Measurements from ENCODE around the gene MAGT1.
"Not testable (repeated sequence)": the region's sequence is repeated elsewhere in the genome, so short reads cannot be mapped to it uniquely, and the experiment has no call there.

MAGT1 gene

DNA sequence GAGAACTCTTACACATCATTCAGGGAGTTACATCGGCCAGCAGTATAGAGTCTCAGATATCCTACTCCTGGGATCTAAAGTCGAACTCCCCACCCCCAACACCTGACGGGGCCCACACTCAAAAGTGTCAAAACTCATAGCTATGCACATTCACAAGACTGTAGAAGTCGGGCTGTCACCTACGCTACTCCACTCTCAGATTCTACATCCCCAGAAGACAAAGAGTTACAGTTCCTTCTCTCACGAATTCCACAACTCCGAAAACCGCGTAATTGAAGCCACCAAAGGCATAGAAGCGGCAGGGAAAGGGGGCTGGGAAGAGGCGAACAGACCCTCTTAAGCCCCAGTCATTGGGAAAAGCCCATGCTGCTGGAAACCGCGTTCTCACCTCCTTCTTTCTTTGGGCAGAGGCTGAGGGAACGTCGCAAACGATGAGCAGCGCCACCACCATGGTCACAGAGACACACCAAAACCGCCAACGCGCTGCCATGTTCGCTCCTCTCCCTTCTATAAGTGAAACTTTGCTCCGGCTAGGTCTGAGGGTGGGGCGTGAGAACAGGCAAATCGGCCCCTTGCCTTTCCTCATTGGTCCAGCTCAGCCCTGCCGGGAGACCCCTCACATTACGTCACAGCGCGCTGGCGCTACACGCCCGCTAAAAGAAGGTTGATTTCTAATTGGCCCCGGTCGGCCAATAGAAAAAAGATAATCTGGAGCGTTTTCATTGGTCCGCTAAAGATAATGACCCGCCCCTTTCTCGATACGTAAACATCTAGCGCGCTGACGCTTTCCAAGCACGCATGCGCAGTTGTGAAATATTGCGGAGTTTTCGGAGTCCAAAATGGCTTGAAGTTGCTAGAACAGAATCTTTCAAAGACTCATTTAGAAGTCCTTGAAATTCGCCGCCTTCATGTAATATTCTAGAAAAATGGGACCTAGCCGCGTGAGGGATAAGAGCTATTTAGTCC is at the start of gene MAGT1:
Gene MAGT1 (minus strand): TSS at position 515 of the 966 bp plus-strand sequence. CDS start 25 bp downstream, at position 490.
- in situ Hi-C loops (cut with MboI; ENCODE audit: low sequenced_read_pairs) = no loop called here

DNA sequence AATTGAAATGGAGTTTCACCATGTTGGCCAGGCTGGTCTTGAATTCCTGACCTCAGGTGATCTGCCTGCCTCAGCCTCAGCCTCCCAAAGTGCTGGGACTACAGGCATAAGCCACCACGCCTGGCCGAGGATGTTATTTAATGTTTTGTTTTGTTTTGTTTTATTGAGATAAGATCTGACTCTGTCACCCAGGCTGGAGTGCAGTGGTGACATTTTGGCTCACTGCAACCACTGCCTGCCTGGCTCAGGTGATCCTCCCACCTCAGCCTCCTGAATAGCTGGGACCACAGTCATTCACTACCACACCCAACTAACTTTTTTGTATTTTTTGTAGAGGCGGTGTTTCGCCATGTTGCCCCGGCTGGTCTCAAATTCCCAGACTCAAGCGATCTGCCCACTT is 49.8 kb upstream of the MAGT1 start:
- in situ Hi-C loops (cut with MboI; ENCODE audit: low sequenced_read_pairs) = not testable (repeated sequence)

DNA sequence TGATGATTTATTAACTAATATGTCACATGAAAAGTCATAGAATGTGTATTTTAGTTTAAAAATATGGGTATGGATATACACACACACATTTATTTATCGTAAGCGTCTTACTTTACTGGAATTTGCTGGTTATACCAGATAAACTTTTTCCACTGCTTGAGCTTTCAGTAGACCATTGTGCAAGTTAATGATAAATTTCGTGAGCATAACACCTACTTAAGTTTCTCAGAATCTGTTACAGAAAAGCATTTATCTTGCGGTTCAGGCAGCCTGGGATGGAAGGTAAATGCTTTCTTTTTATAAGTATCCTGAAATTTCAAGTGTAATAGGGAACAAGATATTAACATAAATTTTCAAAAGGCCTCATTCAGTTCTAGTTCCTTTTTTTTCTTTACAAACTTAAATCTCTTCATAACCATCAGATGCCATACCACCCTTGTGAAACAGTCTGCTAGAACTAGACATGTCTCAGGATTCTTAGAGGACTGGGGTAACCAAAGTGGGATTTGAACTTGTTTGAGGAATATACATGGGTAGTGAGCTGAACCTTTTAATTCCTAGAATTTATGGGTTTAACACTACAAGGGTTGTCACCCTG is 42.9 kb upstream of the MAGT1 start:
- in situ Hi-C loops (cut with MboI; ENCODE audit: low sequenced_read_pairs) = no loop called here

DNA sequence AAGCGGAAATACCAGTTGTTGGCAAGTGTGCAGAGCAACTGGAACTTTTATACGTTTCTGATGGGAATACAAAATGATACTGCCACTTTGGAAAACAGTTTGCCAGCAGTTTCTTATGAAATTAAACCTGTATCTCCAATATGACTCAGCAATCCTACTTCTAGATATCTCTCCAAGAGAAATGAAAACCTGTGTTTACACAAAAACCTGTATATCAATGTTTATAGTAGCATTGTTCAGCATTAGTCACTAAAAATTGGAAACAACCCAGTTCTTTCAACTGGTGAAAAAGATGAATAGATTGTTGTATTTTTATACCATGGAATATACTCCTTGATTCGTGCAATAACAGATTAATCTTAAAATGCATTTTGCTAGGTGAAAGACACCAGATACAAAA is 42.1 kb upstream of the MAGT1 start:
- in situ Hi-C loops (cut with MboI; ENCODE audit: low sequenced_read_pairs) = no loop called here

DNA sequence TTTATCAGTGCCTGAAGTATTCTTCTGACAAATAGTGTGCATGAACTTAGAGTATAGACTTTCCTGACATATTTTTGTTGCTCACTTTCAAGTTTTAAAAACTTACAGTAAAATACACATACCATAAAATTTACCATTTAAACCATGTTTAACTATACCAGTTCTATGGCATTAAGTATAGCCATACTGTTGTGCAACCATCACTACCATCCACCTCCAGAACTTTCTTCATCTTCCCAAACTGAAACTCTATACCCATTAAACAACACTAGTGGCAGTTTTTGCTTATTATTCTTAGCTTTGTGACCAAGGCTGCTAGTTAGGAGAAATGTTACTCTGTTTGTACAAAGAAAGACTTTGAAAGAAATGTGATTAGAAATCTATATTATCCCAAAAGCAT is 41.1 kb upstream of the MAGT1 start:
- in situ Hi-C loops (cut with MboI; ENCODE audit: low sequenced_read_pairs) = no loop called here

DNA sequence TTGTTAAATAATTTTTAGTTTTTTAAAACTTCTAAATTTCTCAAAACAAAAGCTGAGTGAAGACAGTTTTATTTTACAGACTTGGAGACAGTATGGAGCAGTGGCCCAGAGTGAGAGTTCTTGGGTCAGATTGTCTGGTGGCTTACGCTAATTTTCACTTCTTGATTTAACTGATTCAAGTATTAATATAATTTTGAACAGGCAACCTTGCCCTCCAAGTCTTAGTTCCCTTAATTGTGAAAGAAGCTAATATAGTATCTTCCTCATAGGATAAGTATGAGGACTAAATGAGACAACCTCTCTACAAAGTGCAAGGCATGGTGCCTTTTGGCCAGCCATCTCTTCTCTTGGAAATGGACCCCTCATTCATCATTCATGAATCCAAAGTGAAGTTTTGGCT is 40.7 kb upstream of the MAGT1 start:
- in situ Hi-C loops (cut with MboI; ENCODE audit: low sequenced_read_pairs) = no loop called here

DNA sequence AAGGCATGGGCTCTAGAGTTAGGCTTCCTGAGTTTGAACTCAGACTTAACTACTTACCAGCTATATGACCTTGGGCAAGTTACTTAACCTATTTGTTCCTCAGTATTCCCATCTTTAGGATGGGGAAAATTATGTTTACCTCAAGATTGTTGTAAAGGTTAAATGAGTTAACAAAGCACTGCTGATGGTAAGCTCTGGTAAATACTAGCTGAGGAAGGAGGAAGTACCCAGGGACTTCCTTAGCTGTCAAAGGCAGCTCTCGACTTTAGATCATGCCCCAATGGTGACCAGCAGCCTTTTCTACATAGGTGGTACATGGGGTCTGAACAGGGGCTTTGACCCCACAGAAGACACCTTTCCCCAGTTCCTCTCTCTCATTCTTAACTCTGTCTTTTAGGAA is 35.3 kb upstream of the MAGT1 start:
- in situ Hi-C loops (cut with MboI; ENCODE audit: low sequenced_read_pairs) = no loop called here

DNA sequence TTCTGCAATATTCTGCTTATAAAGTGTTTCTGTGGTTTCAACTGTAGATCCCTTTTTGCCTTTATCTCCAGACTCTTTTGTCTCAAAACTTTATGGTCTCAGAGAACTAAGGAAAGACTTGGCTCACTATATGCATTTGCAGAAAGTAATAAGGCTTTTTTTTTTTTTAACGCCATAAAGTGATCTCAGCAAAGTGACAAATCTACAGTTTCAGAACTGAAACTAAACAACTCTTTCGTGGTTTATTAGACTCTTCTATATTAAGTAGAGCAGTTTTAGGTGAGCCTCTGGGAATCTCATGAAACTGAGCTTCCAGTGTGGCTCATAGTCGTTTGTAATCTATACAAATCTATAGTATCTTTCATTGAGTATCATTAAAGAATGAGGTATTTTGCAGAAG is 30.5 kb upstream of the MAGT1 start:
- in situ Hi-C loops (cut with MboI; ENCODE audit: low sequenced_read_pairs) = no loop called here

DNA sequence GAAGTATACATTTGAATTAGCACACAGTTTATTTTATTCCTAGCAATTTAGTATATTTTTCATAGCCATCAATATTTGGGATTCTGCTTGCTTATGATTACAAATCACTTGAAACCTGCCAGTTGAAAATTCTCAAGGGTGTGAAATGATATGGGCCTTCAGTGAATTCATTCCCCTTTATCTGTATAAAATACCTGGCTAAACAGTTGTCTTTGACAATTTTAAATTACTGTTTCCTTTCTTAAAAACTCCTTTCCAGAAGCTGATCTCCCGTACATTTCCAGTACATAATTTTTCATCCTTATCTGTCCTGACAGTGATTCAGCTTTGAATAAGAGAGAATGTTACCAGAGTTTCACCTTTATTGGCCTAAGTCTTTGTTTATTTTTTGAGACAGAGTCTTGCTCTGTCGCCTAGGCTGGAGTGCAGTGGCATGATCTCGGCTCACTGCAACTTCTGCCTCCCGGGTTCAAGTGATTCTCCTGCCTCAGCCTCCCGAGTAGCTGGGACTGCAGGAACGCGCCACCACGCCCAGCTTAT is 29.2 kb upstream of the MAGT1 start:
- in situ Hi-C loops (cut with MboI; ENCODE audit: low sequenced_read_pairs) = no loop called here

DNA sequence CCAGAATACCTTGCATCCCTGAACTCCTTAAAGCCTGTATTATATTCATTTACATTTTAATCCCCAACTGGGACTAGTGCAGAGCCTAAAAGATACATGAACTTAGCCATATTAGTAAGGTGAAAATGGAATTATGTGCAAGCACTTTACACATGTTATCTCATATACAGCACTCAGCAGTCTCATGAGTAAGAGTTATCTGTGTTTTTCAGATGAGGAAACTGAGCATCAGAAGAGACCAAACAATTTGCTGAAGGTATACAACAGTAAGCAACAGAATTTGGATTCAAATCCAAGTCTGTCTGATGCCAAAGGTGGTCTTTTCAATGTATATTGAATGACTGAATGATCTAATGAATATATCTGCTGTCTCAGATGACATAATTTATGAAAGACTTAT is 27.6 kb upstream of the MAGT1 start:
- in situ Hi-C loops (cut with MboI; ENCODE audit: low sequenced_read_pairs) = no loop called here

DNA sequence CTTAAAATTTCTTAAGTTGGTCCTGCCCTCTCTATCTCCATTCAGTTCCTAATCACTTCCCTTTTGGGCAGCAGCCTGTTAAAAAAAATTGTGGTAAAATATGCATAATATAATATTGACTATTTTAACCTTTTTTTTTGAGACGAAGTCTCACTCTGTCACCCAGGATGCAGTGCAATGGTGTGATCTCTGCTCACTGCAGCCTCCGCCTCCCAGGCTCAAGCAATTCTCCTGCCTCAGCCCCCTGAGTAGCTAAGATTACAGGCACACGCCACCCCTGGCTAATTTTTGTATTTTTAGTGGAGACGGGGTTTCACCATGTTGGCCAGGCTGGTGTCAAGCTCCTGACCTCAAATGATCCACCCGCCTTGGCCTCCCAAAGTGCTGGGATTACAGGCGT is 24.1 kb upstream of the MAGT1 start:
- in situ Hi-C loops (cut with MboI; ENCODE audit: low sequenced_read_pairs) = not testable (repeated sequence)

DNA sequence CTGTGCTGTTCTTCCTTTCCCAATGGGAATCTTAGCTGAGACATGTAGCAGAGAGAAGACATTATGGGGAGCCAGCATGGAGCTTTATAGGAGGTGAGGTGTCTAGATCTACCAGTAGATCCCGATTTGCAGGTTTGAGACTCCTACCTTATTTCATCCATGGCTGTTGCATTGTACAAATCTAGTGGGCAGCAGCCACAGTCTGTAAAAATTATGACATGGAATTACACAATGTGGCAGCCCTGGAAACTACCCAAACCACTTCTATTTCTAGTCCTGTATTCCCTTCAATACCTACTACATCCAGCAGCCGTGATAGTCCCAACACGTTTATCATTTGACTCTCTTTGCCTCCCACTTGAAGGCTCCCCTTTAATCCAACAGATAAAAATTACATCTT is 23.3 kb upstream of the MAGT1 start:
- in situ Hi-C loops (cut with MboI; ENCODE audit: low sequenced_read_pairs) = no loop called here

DNA sequence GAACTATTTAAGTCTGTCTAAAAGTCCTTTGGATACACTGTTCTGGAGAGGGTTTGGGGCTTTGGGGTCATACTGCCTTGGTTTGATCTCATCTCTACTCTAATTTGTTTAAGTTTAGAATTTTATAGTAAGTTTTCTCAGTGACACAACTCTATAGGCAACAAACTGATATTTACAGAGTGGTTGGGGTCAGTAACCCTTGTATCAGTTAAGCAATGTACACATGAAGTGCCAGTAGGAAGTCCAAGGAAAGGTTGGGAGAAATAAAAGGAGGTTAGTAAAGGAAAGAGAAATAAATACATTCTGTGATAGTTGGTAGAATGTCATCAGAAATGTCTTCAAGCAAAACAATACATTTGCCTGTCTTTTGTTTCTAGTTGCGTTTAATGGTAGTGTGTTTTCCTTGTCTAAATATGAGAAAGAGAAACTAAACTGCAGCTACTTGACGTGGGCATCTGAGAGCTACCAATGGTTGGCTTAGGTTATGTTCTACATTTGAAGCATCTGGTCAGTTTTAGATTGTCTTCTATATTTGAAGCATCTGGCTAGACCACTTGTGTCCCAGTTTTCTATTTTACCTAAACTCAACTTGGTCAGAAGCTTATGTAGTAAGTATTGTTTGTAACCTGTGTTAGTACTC is 22.2 kb upstream of the MAGT1 start:
- in situ Hi-C loops (cut with MboI; ENCODE audit: low sequenced_read_pairs) = no loop called here

DNA sequence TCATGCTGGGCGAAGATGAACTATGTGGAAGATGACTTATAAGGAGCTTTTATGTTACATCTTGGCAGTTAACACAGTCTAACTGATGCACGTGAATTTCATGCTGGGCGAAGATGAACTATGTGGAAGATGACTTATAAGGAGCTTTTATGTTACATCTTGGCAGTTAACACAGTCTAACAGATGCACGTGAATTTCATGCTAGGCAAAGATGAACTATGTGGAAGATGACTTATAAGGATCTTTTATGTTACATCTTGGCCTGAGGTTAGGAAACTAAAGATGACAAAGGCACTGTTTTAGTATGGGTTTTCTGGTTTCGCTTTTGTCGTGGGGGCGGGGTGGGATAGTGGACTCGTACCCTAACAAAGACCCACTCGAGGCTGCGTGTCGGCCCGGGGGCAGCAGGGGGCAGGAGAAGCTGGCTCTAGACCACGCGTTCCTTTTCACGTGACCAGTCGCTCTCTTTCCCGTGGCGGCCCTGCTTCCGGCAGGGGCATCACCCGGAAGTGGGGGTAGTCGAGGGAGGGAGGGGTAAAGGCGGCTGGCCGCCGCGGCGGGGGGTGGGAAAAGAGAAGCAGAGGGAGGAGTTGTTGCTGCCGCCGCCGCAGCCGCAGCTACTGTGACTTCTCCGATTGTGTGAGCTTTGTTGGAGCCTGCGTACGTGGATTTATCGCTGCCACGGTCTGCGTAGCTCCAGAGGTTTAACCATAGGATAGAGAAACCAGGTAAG is 15.0 kb upstream of the MAGT1 start, which contains the start of gene ATP7A:
Gene ATP7A (plus strand): TSS at position 586 of the 733 bp plus-strand sequence. CDS start 60,949 bp downstream, outside the sequence.
- in situ Hi-C loops (cut with MboI; ENCODE audit: low sequenced_read_pairs) = no loop called here

DNA sequence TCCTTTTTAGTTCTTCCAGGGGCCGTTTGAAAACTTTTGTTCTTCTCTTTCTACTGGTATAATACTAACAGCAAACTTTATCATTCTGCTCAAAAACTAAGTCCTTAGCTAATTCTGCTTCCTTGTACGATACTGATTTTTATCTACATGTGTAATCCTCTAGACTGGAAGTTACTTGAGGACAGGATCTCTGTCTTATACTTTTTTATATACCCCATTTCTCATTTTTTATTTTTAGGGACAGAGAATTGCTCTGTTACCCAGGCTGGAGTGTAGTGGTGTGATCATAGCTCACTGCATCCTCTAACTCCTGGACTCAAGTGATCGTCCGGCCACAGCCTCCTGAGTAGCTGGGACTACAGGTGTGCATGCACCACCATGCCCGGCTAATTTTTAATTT is 6.3 kb upstream of the MAGT1 start:
- in situ Hi-C loops (cut with MboI; ENCODE audit: low sequenced_read_pairs) = no loop called here

DNA sequence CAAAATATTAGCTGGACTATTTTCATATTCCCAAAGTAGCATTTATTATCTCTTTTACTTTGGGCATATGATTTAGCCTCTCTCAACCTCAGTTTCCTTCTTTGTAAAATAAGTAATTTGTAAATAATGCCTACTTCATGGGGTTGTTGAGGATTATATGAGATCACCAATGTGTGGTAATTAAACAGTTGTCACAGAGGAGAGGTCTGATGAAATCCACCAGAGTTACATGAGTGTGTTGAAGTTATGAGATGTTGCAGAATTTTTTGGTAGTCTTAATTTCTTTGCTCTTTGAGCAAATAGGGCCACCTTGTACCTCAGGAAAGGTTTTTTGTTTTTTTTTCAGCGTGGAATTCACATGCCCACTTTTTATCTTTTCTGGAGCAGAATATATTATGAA is 5.5 kb upstream of the MAGT1 start:
- in situ Hi-C loops (cut with MboI; ENCODE audit: low sequenced_read_pairs) = no loop called here

DNA sequence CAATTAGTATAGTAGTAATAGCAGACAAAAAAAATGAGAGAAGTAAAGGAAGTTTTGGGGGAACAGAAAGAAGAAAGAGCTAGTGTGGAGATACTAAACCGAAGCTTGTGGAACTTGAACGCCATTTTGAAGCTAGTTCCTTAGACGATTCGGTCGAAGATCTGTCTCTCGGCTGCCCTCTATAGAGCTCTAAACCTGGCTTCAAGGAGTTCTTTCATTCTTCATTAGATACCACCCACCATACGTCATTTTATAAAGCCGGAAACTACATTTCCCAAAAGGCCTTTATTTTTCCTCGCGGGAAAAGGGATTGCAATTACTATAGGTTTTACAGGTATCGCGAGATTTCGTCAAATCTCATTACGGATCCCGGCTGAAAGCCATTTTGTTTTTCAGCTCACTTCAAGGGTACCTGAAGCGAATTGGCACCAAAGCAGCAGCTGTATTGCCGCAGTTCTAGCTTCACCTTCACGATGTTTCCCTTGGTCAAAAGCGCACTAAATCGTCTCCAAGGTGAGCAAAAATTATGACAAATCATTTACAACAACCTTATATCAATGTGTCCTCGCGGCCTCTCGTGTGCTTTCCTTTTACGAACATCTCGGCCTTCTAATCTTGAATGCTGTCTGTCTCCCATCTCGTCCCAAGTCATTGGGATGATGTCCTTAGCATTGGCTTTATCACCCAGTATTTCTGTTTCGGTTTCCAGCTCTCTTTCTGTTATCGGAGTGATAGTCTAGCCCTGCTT is 4.0 kb upstream of the MAGT1 start, which contains the start of gene COX7B:
Gene COX7B (plus strand): TSS at position 388 of the 748 bp plus-strand sequence. CDS start 86 bp downstream, at position 474.
- in situ Hi-C loops (cut with MboI; ENCODE audit: low sequenced_read_pairs) = no loop called here

DNA sequence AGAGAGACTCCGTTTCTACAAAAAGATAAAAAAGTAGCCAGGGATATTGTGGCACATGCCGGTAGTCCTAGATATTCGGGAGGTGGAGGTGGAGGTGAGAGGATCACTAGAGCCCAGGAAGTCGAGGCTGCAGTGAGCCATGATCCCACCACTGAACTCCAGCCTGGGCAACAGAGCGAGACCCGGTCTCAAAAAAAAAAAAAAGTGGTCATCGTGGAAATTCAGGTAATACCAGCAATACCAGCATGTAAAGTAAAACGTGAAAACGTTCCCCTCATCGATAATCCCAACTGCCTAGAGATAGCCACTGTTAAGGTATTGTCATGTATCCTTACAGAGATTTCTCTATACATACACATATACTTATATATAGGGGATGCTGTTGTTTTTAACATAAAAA is 1.5 kb downstream of the MAGT1 start:
- in situ Hi-C loops (cut with MboI; ENCODE audit: low sequenced_read_pairs) = no loop called here

DNA sequence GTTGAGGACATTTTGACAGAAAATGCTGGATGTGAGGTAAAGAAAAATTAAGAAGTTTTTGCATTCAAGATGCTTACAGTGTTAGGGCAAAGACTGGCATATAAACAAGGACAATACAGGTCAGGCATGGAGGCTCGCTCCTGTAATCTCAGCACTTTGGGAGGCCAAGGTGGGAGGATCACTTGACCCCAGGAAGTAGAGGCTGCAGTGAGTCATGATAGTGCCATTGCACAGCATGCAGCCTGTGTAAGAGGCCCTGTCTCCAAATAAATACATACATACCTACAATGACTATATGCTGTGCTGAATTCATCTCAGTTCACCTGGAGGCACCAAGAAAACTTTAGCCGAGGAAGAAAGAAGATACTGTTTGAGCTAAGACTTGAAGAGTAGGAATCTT is 2.3 kb downstream of the MAGT1 start:
- in situ Hi-C loops (cut with MboI; ENCODE audit: low sequenced_read_pairs) = no loop called here

DNA sequence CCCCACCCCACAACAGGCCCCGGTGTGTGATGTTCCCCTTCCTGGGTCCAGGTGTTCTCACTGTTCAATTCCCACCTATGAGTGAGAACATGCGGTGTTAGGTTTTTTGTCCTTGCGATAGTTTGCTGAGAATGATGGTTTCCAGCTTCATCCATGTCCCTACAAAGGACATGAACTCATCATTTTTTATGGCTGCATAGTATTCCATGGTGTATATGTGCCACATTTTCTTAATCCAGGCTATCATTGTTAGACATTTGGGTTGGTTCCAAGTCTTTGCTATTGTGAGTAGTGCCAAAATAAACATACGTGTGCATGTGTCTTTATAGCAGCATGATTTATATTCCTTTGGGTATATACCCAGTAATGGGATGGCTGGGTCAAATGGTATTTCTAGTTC is 13.8 kb downstream of the MAGT1 start:
- in situ Hi-C loops (cut with MboI; ENCODE audit: low sequenced_read_pairs) = not testable (repeated sequence)

Data from HL-60/S4 (cell line).